Activated effector memory CD4-positive, alpha-beta T cell treated with Interleukin-2 at 50 U/mL for 16 hours (primary cell): Measurements from ENCODE around the gene CCDC182.

Source experiments
- DNase-seq: peaks from one replicate; pipeline ENCODE4 v3.0.0-alpha.2; 2020

The CCDC182 gene

GRCh38 chr17:57756951-57757350 is 11.9 kb upstream of the CCDC182 start:
- DNase-seq, result no peak

- DNase-seq, result no peak
These were observed 10.5 kb upstream of the CCDC182 start for GRCh38 chr17:57755480-57756070.

- no peak for DNase-seq
These were observed 7.2 kb upstream of the CCDC182 start for GRCh38 chr17:57752031-57752905.

DNA sequence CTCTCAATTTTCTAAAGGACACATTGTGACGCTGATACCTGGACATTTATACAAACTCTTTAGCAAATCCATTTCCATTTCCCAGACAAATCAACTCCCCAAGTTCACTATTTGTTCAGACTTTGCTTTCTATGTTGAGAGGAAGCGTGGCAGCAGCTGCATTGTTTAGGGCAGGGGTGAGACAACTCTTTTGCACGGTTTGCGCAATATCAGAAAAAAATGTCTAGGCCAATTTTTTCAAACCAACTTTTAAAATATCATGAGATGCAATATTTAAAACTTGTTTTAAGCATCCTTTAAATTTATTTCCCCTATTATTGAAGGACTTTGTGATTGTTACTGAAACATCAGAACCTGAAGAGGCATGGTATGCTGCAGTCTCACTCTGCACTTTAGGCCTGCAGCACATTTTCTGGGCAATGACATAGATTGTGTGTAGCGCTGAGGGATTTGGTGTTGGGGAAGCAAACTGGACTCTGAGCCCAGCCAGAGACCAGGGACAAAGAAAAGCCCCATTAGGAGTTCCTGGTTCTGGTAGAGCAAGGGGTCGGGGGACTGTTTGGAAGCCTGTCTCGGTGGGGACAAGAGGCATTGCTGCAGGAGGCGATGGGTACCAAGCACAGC is 6.4 kb upstream of the CCDC182 start:
- no peak for DNase-seq

- DNase-seq, result no peak
These were observed 5.8 kb upstream of the CCDC182 start for GRCh38 chr17:57750895-57751294.

DNA sequence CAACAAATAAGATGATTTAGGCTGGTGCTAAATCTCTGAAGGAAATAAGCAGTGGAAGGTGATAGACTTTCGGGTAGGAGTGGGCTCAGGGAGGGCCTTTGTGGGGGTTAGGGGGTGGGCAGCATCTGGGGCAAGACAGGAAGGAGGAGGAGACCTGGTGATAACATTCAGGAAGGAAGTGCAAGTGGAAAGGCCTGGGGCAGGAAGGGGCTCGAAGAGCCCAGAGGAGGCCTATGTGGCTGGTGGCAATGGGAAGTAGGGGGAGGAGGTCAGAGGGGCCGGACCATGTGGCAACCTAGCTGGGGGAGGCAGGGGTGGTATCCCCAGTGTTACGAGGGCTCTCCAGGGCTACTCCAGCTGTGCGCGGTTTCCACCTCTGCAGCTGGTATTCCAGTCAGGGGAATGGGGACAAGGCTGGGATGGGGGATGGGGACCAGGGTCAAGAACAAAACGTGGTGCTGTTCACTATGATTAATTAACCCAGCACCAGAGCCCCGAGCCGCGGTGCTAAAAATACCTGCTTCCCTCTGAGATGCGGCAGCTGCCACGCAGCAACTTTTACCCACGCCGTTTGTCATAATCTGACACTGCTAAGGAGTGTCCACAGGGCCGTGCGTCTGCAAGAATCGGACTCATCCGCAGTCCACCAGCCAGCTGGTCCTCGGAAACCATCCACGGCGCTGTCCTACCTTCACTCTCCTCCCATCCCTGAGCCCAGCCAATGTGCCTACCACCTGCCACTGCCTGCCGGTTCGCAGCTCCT is 5.2 kb upstream of the CCDC182 start:
- no peak for DNase-seq

DNA sequence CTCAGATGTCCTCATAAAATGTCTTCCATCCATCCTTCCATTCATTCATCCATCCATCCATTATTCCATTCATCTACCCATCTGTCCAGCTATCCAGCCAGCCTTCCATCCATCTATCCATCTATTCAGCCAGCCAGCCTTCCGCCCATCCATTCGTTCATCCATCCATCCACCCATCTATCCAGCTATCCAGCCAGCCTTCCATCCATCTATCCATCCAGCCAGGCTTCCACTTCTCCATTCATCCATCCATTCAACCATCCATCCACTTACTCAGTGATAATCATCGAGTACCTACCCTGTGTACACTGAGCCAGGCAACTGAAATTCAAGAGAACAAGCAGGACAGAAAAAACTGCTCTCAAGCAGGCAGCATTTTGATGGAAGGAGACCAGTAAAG is 4.6 kb upstream of the CCDC182 start:
- DNase-seq, result no peak

DNA sequence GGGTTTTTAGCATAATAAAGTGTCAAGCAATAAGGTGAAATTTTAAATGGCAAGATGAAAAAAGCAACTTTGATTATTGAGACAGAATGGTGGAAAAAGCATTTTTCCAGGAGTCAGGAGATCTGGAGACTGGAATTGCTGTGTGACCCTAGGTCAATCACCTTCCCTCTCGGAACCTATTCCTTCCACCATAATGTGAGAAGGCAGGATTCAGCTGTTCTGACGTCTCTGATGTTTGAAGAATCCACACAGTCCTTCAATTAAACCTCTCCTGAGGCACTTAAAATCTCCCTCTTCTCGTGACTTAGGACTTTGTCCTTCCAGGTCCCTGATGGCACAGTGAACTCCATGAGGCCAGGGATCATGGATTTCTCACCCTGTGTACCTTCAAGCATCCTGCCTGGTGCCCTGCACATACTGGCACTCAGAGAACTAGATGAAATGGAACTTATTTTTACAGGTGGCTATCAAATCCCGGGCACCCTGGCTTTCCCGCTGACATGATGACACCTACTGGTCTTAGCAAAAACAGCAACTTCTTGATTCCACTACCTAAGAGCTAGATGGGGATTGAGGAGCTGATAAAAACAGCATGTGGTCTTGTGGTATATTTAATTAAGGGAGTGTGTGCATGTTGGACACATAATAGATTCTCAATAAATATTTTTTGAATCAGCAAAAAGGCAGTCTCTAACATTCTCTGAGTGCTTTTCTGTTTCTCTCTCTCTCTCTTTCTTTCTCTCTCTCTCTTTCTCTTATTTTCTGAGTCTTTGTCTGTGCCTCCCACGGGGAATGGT is 2.3 kb upstream of the CCDC182 start:
- DNase-seq, result peak; percentile 15

GRCh38 chr17:57746221-57746620 is 1.1 kb upstream of the CCDC182 start:
- DNase-seq, result no peak

GRCh38 chr17:57744195-57745170 is 616 bp downstream of the CCDC182 start:
- no peak for DNase-seq

DNA sequence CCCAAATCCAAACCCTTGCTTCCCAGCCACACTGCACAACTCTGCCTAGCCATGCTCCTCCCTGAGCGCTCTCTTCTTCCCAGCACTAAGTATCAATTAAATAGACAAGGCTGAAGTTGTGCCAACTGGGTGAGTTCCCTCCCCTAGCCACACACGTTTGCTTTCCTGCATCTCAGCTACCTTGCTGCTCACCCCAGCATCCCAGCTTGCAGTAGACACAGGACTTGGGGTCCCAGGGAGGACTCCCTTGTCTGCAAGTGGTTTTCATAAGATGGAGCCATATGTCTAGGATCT is 4.9 kb downstream of the CCDC182 start:
- no peak for DNase-seq

GRCh38 chr17:57739402-57740234 is 5.5 kb downstream of the CCDC182 start:
- DNase-seq, result no peak

GRCh38 chr17:57737450-57737849 is 7.6 kb downstream of the CCDC182 start:
- DNase-seq, result no peak

- no peak for DNase-seq
These were observed 9.4 kb downstream of the CCDC182 start for GRCh38 chr17:57735707-57736106.

- DNase-seq, result no peak
These were observed 9.9 kb downstream of the CCDC182 start for GRCh38 chr17:57735230-57735629.

- DNase-seq, result no peak
These were observed 12.0 kb downstream of the CCDC182 start for GRCh38 chr17:57733085-57733484.

DNA sequence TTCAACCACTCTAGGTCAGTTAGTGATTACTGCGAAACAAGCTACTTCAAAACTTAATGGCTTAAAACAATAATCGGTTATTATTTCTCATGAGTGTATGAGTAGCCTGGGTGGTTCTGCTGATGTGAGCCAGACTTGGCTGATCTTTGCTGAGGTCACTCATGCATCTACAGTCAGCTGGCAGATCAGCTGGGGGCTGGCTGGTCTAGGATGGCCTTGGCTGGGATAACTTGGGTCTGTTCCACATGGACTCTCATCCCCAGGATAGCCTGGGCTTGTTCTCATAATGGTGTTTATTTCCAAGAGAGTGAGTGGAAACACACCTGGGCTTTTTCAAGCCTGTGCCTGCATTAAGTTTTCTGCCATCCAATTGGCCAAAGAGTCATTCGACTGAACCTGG is 13.0 kb downstream of the CCDC182 start:
- no peak for DNase-seq

- DNase-seq, result no peak
These were observed 14.9 kb downstream of the CCDC182 start for GRCh38 chr17:57730026-57730701.

- DNase-seq, result no peak
These were observed 17.4 kb downstream of the CCDC182 start for GRCh38 chr17:57727630-57728175.

DNA sequence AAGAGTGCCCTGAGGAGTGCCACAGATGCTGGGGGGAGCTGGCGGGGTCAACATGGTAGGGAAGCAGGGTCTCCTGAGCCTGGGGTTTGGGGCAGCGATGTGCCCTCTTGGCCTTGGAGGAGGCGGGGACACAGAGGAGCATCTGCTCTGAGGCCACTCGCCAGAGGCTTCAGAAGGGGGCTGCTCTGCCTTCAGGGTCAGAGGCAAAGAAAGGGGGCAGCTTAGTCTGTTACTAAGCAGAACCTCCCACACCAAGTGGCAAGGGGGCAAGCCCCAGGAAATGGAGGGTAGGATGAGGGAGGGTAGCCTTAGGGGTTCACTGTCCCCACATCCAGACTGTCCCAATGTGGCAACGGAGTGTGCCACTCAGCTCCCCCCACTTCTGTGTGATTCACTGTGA is 18.3 kb downstream of the CCDC182 start:
- DNase-seq, result no peak
